Naive thymus-derived CD4-positive, alpha-beta T cell (primary cell): ENCODE measurements around the gene TSSC4. TPM values are rescaled to one million over a fixed set of nuclear protein-coding genes. Genes with fewer than 3 reads are reported as not detected.

Source experiments
- ATAC-seq: fragments of 150-1000 bp; cut with Tn5 transposase; 2 replicates; pipeline ENCODE4 v1.10.0; 2021; ENCODE audit warnings: mild to moderate bottlenecking, moderate library complexity
- CTCF ChIA-PET: fragments of 350-600 bp; sonication (Branson Sonifier 250); formaldehyde crosslinking; loops from one replicate; lab custom pipeline; 2021; ENCODE audit warnings: antibody characterized with exemption; lab: Charles Lee
- POLR2A ChIA-PET: fragments of 350-600 bp; sonication (Branson Sonifier 250); formaldehyde crosslinking; loops from one replicate; lab custom pipeline; 2021; ENCODE audit warnings: antibody characterized with exemption, inconsistent platforms; lab: Charles Lee
- DNase-seq, 9 donors: peaks; one replicate each; pipeline versions ENCODE4 v3.0.0 to v3.0.0-alpha.2; 2020 to 2022; ENCODE audit warnings: mixed read lengths in 1 of 9
- H3K27ac ChIP-seq: one replicate; pipeline ENCODE4 v1.7.0; 2013; ENCODE audit warnings: mild to moderate bottlenecking, low read depth, low read length, moderate library complexity
- H3K27me3 ChIP-seq, 2 donors: one replicate each; pipeline ENCODE4 v1.7.0; 2013; ENCODE audit warnings: low read length in 2 of 2, mild to moderate bottlenecking in 2 of 2, moderate library complexity in 2 of 2; ENCODE audit not compliant: control insufficient read depth in 2 of 2, insufficient read depth in 2 of 2
- H3K36me3 ChIP-seq, 3 experiments: 1 replicate in 2 of 3; 2 replicates in 1 of 3; pipeline ENCODE4 v1.7.0; 2013; ENCODE audit warnings: low read length in 3 of 3, mild to moderate bottlenecking in 3 of 3, moderate library complexity in 1 of 3; ENCODE audit not compliant: insufficient read depth in 3 of 3, control insufficient read depth in 2 of 3
- H3K4me1 ChIP-seq, 2 donors: one replicate each; pipeline ENCODE4 v1.7.0; 2013; ENCODE audit warnings: low read length in 2 of 2, mild to moderate bottlenecking in 2 of 2, moderate library complexity in 1 of 2; ENCODE audit not compliant: control insufficient read depth in 2 of 2, insufficient read depth in 2 of 2
- H3K4me3 ChIP-seq: 2 replicates; pipeline ENCODE4 v1.7.0; 2013; ENCODE audit warnings: mild to moderate bottlenecking, low read length
- H3K9me3 ChIP-seq, 3 experiments: 1 replicate in 2 of 3; 2 replicates in 1 of 3; pipeline ENCODE4 v1.7.0; 2013; ENCODE audit warnings: low read length in 3 of 3; ENCODE audit not compliant: control insufficient read depth in 2 of 3
- H3K27ac Mint-ChIP-seq, 9 donors: one replicate each; pipeline ENCODE4 v1.8.0; 2020 to 2022; ENCODE audit warnings: mixed read lengths in 9 of 9, mild to moderate bottlenecking in 8 of 9, moderate library complexity in 5 of 9, inconsistent platforms in 2 of 9
- H3K27me3 Mint-ChIP-seq, 5 donors: one replicate each; pipeline ENCODE4 v1.8.0; 2021 to 2022; ENCODE audit warnings: mixed read lengths in 5 of 5, mild to moderate bottlenecking in 1 of 5
- H3K36me3 Mint-ChIP-seq, 5 donors: one replicate each; pipeline ENCODE4 v1.8.0; 2020 to 2022; ENCODE audit warnings: mixed read lengths in 5 of 5, mild to moderate bottlenecking in 3 of 5, inconsistent platforms in 1 of 5
- H3K4me1 Mint-ChIP-seq, 7 donors: one replicate each; pipeline ENCODE4 v1.8.0; 2020 to 2022; ENCODE audit warnings: mixed read lengths in 7 of 7, mild to moderate bottlenecking in 3 of 7, inconsistent platforms in 1 of 7
- H3K4me3 Mint-ChIP-seq, 10 donors: one replicate each; pipeline ENCODE4 v1.8.0; 2020 to 2022; ENCODE audit warnings: mild to moderate bottlenecking in 10 of 10, mixed read lengths in 10 of 10, moderate library complexity in 6 of 10, inconsistent platforms in 2 of 10
- H3K9me3 Mint-ChIP-seq, 11 donors: one replicate each; pipeline ENCODE4 v1.8.0; 2020 to 2022; ENCODE audit warnings: mixed read lengths in 11 of 11, mild to moderate bottlenecking in 4 of 11, inconsistent platforms in 1 of 11, moderate library complexity in 1 of 11
- intact Hi-C, 2 donors: fragments of 100-400 bp; cut with micrococcal nuclease; formaldehyde crosslinking; loops; one replicate each; pipeline ENCODE4 v1.15.1; 2023
- polyA plus RNA-seq, 2 donors: library from polyadenylated mRNA; unstranded; fragments of 300-500 nt; fragmentation: Illumina TruSeq; gene quantifications; one replicate each; pipeline ENCODE4 v1.2.3, GENCODE V29; 2021
- total RNA-seq, 6 experiments: library from RNA in 5 of 6; stranded (reverse) in 5 of 6; gene quantifications; 1 replicate in 5 of 6; 2 replicates in 1 of 6; pipeline ENCODE4 v1.2.3 and lab custom pipeline; 2021 to 2026

Gene TSSC4
- total and polyA plus RNA-seq, 7 experiments from 2014 or later, result 43.6 to 83.7 (median 51.7) TPM

DNA sequence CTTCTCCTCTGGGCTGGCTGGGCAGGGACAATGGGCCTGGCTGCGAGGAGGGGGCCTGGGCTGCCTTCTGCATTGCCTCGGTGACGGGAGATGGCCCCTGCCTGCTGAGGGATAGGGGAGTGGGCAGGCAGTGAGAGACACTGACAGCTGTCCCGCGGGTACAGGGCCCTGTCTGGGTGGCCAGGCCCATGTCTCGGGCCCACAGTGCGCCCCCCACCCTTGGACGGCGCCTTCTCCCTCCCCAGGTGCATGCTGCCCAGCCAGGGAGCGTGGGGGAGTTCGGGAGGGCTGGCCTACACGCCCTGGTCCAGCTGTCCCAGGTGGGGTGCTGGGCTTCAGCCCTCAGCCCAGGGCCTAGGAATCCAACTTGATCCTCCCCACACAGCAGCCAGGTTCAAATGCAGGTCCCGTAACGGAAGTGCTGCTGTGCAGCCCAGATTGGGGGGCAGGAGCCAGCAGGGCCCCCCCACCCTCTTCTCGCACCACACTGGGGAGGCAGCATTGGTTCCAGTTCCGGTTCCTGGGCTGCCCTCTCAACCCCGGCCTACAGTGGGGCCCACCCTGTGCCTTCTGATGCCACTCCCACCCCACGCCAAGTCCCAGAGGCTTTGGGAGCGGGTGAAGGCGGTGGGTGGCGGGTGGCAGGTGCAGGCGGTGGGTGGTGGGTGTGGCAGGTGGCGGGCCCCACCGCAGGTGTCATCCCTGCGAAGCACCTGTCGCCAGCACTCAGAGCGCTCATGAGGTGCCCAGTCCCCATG is 7.3 kb upstream of the TSSC4 start:
- H3K4me3 ChIP-seq, result no peak overlapping the region

DNA sequence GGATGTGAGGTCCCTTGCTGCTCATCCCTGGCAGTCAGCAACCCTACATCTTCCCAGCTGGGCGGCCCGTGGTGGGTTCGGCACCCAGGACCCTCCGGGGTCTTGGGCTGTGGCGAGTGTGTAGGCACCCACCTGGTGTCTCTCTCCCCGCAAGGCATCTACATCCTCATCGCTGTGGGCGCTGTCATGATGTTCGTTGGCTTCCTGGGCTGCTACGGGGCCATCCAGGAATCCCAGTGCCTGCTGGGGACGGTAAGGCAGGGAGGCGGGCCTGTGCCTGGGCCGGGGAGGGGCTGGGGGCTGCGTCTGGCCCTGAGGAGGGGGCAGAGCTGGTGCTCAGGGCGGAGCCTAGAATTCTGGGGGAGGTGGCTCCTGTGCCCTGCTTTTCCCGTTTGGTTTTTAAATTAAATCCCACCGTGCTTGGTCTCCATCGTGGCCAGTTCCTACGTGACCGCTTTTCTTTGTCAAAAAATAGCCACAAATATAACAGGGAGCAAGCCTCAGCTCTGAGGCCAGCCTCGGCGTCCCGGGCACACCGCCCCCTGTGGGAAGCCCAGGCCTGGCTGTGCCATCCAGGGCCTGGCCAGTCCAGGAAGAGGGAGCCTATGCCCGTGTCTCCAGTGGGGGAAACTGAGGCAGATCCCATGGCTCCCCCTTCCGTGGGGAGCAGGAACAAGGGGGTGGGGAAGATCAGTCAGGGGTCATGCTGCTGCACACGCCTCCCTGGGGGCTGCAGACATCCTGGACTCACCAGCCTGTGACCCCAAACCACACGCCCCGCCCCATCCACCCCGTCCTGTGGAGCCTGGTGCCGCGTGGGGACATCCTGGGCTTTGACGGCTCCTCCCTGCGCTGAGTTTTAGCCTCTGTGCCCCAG is 6.4 kb upstream of the TSSC4 start:
- no peaks in the 10 kb centered on the region for H3K27me3 ChIP-seq
- no peak overlapping the region for H3K4me3 ChIP-seq
- CTCF ChIA-PET, result no interaction called here
- no peak overlapping the region for H3K4me3 Mint-ChIP-seq
- no peaks in the 10 kb centered on the region for H3K9me3 Mint-ChIP-seq
- peaks cover 0 to 74% (median 2%) of the 10 kb centered on the region in 3 experiments for H3K36me3 ChIP-seq
- no peaks in the 10 kb centered on the region for H3K27me3 Mint-ChIP-seq
- ATAC-seq (no peak), DNase-seq (no peak)
- POLR2A ChIA-PET, result no interaction called here
- no peak overlapping the region for H3K27ac Mint-ChIP-seq
- intact Hi-C loops, result no loop called here
- H3K9me3 ChIP-seq, result no peaks in the 10 kb centered on the region
- peaks cover 0 to 16% (median 10%) of the 10 kb centered on the region in 7 donors for H3K4me1 Mint-ChIP-seq
- H3K27ac ChIP-seq, result no peak overlapping the region
- peaks cover 1 to 20% of the 10 kb centered on the region in 2 donors for H3K4me1 ChIP-seq
- H3K36me3 Mint-ChIP-seq, result peaks cover 0 to 4% (median 0%) of the 10 kb centered on the region in 5 donors

More for the DNA sequence above, 7.3 kb upstream of the TSSC4 start:
- ATAC-seq (peak; percentile 3), DNase-seq (no peak)
- ChIA-PET CTCF (no interaction called here), POLR2A (no interaction called here)
- Mint-ChIP-seq H3K27ac (no peak overlapping the region), H3K4me3 (no peak overlapping the region), H3K4me1 (peaks cover 0 to 20% (median 15%) of the 10 kb centered on the region in 7 donors), H3K27me3 (no peaks in the 10 kb centered on the region), H3K36me3 (peaks cover 0 to 4% (median 0%) of the 10 kb centered on the region in 5 donors), H3K9me3 (no peaks in the 10 kb centered on the region)
- intact Hi-C loops, result no loop called here
- Histone ChIP-seq H3K4me1 (peaks cover 0 to 28% of the 10 kb centered on the region in 2 donors), H3K36me3 (peaks cover 0 to 74% (median 2%) of the 10 kb centered on the region in 3 experiments), H3K9me3 (no peaks in the 10 kb centered on the region), H3K27me3 (no peaks in the 10 kb centered on the region), H3K27ac (no peak overlapping the region)

DNA sequence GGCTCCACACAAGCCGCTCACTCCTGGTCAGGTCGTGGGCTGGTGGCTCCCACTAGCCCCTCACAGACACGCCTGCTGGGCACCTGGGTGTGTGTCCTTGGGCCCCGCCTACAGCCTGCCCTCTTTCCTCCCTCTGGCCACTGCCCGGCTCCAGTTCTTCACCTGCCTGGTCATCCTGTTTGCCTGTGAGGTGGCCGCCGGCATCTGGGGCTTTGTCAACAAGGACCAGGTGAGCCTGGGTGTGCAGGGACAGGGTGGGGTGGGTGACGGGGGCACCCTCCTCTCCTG is 5.8 kb upstream of the TSSC4 start:
- H3K9me3 ChIP-seq, result no peaks in the 10 kb centered on the region
- Mint-ChIP-seq H3K4me3 (no peak overlapping the region), H3K9me3 (no peaks in the 10 kb centered on the region), H3K4me1 (peaks cover 0 to 11% (median 8%) of the 10 kb centered on the region in 7 donors), H3K27ac (no peak overlapping the region), H3K36me3 (peaks cover 0 to 4% (median 0%) of the 10 kb centered on the region in 5 donors), H3K27me3 (no peaks in the 10 kb centered on the region)
- no peak for ATAC-seq
- intact Hi-C loops, result no loop called here
- CTCF ChIA-PET, result no interaction called here
- H3K36me3 ChIP-seq, result peaks cover 0 to 71% (median 2%) of the 10 kb centered on the region in 3 experiments
- DNase-seq, result no peak
- no peak overlapping the region for H3K27ac ChIP-seq
- H3K4me1 ChIP-seq, result peaks cover 7 to 20% of the 10 kb centered on the region in 2 donors
- no peaks in the 10 kb centered on the region for H3K27me3 ChIP-seq
- H3K4me3 ChIP-seq, result no peak overlapping the region
- POLR2A ChIA-PET, result no interaction called here

DNA sequence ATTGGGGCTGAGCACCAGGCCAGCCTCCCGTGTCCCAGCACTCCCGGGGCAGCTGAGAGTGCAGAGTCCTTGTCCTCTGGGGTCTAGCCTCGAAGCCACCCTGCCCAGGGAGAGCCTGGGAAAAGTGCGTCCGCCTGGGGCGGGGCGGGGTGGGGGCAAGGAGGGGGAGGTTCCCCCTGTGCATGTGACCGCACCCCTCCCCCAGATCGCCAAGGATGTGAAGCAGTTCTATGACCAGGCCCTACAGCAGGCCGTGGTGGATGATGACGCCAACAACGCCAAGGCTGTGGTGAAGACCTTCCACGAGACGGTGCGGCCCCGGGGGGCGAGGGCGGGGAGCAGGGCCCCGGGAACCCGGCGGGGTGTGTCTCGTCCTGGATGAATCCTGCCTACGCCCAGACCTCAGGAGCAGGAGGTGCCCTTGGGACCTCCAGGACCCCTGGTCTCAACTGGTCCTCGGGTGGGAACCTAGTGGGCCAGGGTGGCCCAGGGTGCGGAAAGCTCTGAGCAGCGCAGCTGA is 5.3 kb upstream of the TSSC4 start:
- no peak for ATAC-seq
- intact Hi-C loops, result no loop called here
- Mint-ChIP-seq H3K27me3 (no peaks in the 10 kb centered on the region), H3K4me3 (no peak overlapping the region), H3K27ac (no peak overlapping the region), H3K9me3 (no peaks in the 10 kb centered on the region), H3K4me1 (peaks cover 0 to 9% (median 6%) of the 10 kb centered on the region in 7 donors), H3K36me3 (peaks cover 0 to 4% (median 0%) of the 10 kb centered on the region in 5 donors)
- no peak overlapping the region for H3K27ac ChIP-seq
- H3K4me3 ChIP-seq, result no peak overlapping the region
- H3K9me3 ChIP-seq, result no peaks in the 10 kb centered on the region
- peaks cover 0 to 66% (median 2%) of the 10 kb centered on the region in 3 experiments for H3K36me3 ChIP-seq
- no peaks in the 10 kb centered on the region for H3K27me3 ChIP-seq
- POLR2A ChIA-PET, result interaction anchor here (1.4 kb wide), 1 partner anchor 8 kb away, joined by 3 read pairs; no protein-coding TSS in a partner anchor
- peaks cover 8 to 16% of the 10 kb centered on the region in 2 donors for H3K4me1 ChIP-seq
- CTCF ChIA-PET, result interaction anchor here (0.6 kb wide), 1 partner anchor 9 kb away, joined by 4 read pairs; no protein-coding TSS in a partner anchor
- DNase-seq, result no peak

DNA sequence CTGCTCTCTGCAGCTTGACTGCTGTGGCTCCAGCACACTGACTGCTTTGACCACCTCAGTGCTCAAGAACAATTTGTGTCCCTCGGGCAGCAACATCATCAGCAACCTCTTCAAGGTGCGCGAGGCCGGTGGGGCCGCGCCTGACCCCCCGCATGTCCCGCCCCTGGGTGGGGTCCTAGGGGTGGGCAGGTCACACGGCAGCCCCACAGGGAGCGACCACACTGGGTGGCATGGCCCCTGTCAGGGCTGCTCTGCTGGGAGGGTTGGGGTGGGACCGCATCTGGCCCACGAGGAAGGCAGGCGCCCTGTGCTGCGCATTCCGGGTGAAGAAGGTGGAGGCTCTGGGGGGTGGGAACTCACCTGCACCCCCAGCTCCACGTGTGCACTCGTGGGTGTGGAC is 4.7 kb upstream of the TSSC4 start:
- Mint-ChIP-seq H3K9me3 (no peaks in the 10 kb centered on the region), H3K27me3 (peaks cover 0 to 2% (median 0%) of the 10 kb centered on the region in 5 donors), H3K36me3 (peaks cover 0 to 4% (median 0%) of the 10 kb centered on the region in 5 donors), H3K4me1 (peaks cover 0 to 14% (median 6%) of the 10 kb centered on the region in 7 donors), H3K4me3 (no peak overlapping the region), H3K27ac (peak overlapping the region in 1 of 9 donors; percentile 56)
- ATAC-seq (no peak), DNase-seq (no peak)
- Histone ChIP-seq H3K9me3 (no peaks in the 10 kb centered on the region), H3K4me3 (no peak overlapping the region), H3K4me1 (peaks cover 8 to 13% of the 10 kb centered on the region in 2 donors), H3K36me3 (peaks cover 0 to 64% (median 2%) of the 10 kb centered on the region in 3 experiments), H3K27me3 (no peaks in the 10 kb centered on the region), H3K27ac (no peak overlapping the region)
- ChIA-PET CTCF (interaction anchor here (0.6 kb wide), 1 partner anchor 10 kb away, joined by 4 read pairs; no protein-coding TSS in a partner anchor), POLR2A (interaction anchor here (1.4 kb wide), 1 partner anchor 9 kb away, joined by 3 read pairs; no protein-coding TSS in a partner anchor)
- intact Hi-C loops, result no loop called here

DNA sequence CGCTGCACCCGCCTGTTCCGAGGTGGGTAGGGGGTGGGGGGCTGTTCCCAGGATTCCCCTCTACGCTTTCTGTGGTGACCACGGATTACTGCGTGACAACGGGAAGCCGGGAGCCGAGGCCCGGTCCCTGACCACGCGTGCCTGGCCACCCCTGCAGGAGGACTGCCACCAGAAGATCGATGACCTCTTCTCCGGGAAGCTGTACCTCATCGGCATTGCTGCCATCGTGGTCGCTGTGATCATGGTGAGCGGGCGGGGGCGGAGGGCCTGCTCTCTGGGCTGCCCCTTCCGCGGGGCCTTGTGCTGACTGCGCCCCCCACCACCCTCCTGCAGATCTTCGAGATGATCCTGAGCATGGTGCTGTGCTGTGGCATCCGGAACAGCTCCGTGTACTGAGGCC is 4.1 kb upstream of the TSSC4 start:
- peaks cover 0 to 4% (median 0%) of the 10 kb centered on the region in 5 donors for H3K36me3 Mint-ChIP-seq
- H3K27ac ChIP-seq, result no peak overlapping the region
- H3K4me3 Mint-ChIP-seq, result no peak overlapping the region
- peaks cover 0 to 19% (median 11%) of the 10 kb centered on the region in 7 donors for H3K4me1 Mint-ChIP-seq
- ChIA-PET CTCF (no interaction called here), POLR2A (interaction anchor here (1.4 kb wide), 1 partner anchor 9 kb away, joined by 3 read pairs; no protein-coding TSS in a partner anchor)
- no peak overlapping the region for H3K27ac Mint-ChIP-seq
- no peak for ATAC-seq
- intact Hi-C loops, result no loop called here
- H3K27me3 ChIP-seq, result no peaks in the 10 kb centered on the region
- no peak overlapping the region for H3K4me3 ChIP-seq
- H3K27me3 Mint-ChIP-seq, result peaks cover 0 to 2% (median 0%) of the 10 kb centered on the region in 5 donors
- DNase-seq, result no peak
- H3K36me3 ChIP-seq, result peaks cover 0 to 61% (median 2%) of the 10 kb centered on the region in 3 experiments
- H3K9me3 Mint-ChIP-seq, result no peaks in the 10 kb centered on the region
- peaks cover 12 to 18% of the 10 kb centered on the region in 2 donors for H3K4me1 ChIP-seq
- H3K9me3 ChIP-seq, result no peaks in the 10 kb centered on the region
